ENCODE measurements around the gene PRRT1.

DNA sequence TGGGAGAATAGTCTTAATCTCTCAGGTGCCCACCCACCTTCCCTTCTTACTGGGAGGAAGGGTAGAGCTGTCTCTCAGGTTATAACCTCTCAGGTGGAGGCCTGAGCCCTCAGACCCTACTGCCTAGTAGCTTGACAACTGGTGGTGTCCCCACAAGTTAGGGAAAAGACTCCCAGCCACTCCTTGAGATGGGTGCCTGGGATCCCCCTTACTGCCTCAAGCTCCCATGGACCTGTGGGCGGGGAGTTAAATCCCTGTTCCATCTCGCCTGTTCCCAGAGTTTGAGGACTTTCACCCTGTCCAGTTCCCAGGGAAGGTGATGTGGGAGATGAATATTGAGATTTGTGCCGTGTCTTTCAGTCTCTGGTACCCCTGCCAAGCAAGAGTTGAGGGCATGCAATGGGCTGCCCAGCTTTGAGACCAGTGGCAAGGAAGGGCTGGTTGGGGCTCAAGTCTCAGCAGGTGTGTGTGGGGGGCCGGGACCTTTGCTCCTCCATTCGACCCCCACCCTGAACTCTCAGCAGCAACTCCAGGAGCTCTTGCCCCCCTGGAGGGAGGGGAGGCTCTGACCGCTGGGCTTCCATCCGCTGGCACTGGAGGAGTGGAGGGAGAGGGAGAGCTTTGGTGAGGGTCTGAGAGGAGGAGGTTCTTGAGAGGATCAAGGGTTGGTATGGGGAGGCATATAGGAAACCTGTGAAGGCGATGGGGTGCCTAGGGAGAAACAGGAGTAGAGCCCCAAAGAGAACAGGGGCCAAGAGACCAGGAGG, 39.4 kb upstream of the PRRT1 start:
- TF ChIP-seq FOXK2 (IDR thresholded peaks at IDR 0.05): no peak
- no peak for TF ChIP-seq NFRKB (IDR thresholded peaks at IDR 0.05)
- no peak for TF ChIP-seq FOXM1 (IDR thresholded peaks at IDR 0.05; ENCODE audit: borderline replicate concordance)
- TF ChIP-seq, protein P1, sequence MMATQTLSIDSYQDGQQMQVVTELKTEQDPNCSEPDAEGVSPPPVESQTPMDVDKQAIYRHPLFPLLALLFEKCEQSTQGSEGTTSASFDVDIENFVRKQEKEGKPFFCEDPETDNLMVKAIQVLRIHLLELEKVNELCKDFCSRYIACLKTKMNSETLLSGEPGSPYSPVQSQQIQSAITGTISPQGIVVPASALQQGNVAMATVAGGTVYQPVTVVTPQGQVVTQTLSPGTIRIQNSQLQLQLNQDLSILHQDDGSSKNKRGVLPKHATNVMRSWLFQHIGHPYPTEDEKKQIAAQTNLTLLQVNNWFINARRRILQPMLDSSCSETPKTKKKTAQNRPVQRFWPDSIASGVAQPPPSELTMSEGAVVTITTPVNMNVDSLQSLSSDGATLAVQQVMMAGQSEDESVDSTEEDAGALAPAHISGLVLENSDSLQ (IDR thresholded peaks at IDR 0.05): no peak
- TF ChIP-seq L3MBTL2 (conservative IDR thresholded peaks at IDR 0.05): no peak
- no peak for TF ChIP-seq ARNT (IDR thresholded peaks at IDR 0.05)

Measured in HEK293T (cell line).